ENCODE measurements around the gene ZDHHC14. TPM values are rescaled to one million over a fixed set of nuclear protein-coding genes. Genes with fewer than 3 reads are reported as not detected.

ZDHHC14 gene
- total RNA-seq, 1 donor: 4.3 TPM

DNA sequence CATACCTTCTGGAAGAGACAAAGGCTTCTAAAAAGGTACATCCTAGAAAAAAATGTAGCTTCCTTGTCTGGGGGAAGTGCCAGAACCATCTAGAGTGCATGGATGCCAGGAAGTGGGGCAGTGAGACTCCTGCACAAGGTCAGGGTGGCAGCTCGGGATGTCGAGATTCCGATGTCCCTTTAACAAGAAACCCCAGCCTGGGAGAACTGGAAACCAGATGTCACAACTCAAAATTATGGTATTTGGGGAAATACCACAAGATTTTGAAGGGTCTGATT lies 168.4 kb downstream of the ZDHHC14 start:
- no peak for DNase-seq (ENCODE audit: low read depth)
- TF ChIP-seq CTCF (IDR thresholded peaks at IDR 0.05; ENCODE audit: insufficient read depth, low read depth, low read length): no peak
- no peak overlapping the region for H3K4me3 ChIP-seq (ENCODE audit: low read depth, low read length)

GRCh38 chr6:157550114-157550989 lies 169.4 kb downstream of the ZDHHC14 start:
- TF ChIP-seq CTCF (IDR thresholded peaks at IDR 0.05; ENCODE audit: insufficient read depth, low read depth, low read length): no peak
- no peak overlapping the region for H3K4me3 ChIP-seq (ENCODE audit: low read depth, low read length)
- no peak for DNase-seq (ENCODE audit: low read depth)

DNA sequence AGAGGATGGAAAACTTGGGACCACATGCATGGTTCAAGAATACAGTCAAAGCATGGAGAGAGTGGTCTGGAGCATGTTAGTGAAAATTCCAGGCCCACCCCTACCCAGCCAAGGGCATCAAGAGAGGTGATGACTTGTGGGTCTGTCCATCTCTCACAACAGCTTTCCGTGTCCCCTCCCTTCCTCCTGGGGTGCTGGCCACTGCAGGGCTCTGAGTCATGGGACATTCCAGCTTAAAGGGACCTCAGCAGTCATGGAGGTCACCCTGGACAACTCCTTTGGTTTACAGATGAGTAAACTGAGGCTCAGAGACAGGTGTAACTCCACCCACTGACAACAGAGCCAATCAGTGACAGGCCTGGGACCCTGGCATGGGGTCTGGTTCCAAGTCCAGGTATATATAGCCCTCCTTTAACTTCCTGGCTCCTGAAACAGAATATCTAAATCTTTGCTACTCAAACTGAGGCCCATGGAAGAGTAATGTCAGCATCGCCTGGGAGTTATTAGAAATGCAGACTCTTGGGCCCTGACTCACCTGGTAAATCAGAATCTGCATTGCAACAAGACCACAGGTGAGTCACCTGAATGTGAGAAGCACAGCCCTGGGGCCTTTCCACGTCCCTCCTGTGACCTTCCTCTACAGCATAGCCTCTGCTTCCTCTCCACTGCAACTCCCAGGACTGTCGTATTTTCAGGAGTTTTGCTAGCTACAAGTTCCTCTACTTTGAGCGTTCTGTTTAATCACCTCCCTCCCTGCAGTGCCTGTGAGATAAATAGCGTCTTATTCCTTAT lies 170.2 kb downstream of the ZDHHC14 start:
- no peak for TF ChIP-seq CTCF (IDR thresholded peaks at IDR 0.05; ENCODE audit: insufficient read depth, low read depth, low read length)
- no peak for DNase-seq (ENCODE audit: low read depth)
- no peak overlapping the region for H3K4me3 ChIP-seq (ENCODE audit: low read depth, low read length)

DNA sequence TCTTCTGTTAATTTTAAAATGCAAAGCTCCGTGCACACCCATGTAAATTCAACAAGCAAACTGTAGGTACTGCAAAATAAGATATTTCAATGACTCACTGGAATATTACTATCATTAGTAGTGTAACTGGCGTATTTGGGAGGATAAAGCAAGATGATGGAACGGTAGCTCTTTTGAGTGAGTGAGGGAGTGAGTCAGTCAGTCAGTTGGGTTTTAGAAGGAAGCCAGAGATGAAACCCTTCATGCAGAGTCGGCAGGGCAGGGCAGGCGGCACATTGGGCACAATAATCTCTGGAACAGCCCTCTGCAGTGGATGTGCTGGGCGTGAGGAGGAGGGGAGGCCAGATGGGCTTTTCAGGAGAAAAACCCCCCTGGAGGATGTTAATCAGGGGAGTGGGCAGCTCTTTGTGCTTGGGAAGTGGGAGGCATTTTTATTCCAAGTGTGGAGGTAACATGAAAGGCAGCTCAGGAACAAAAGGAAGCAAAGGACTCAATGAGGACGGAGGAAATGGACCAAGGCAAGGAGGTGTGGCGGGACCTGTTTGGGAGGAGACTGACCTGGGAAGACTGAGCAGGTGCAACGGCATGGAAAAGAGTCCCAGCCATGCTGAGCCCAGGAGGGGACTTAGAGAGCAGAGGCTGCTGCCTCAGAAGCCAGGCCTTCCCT lies 171.2 kb downstream of the ZDHHC14 start:
- TF ChIP-seq CTCF (IDR thresholded peaks at IDR 0.05; ENCODE audit: insufficient read depth, low read depth, low read length): no peak
- H3K4me3 ChIP-seq (ENCODE audit: low read depth, low read length): no peak overlapping the region
- DNase-seq (ENCODE audit: low read depth): no peak

- H3K4me3 ChIP-seq (ENCODE audit: low read depth, low read length): no peak overlapping the region
- TF ChIP-seq CTCF (IDR thresholded peaks at IDR 0.05; ENCODE audit: insufficient read depth, low read depth, low read length): no peak
- DNase-seq (ENCODE audit: low read depth): no peak
Observed at GRCh38 chr6:157552820-157553485, 172.0 kb downstream of the ZDHHC14 start.

DNA sequence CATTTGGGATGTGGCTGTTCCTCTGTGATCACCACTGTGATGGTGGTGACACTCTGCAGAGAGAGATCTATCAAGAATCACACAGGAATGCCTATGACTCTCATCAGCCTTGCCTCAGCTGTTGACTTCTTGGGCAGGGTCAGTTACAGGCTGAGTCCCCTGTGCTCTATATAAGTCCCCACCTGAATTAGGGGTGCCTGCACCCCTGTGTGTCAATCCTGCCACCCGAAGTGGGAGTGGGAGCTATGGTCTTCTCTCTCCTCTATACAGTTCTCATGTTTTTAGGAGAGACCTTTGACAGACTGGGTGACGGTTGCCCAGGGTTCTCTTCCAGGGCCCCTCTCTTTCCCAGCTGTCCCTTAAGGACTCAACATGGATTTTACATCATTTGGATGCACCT lies 173.8 kb downstream of the ZDHHC14 start:
- DNase-seq (ENCODE audit: low read depth): no peak
- no peak for TF ChIP-seq CTCF (IDR thresholded peaks at IDR 0.05; ENCODE audit: insufficient read depth, low read depth, low read length)
- H3K4me3 ChIP-seq (ENCODE audit: low read depth, low read length): no peak overlapping the region
